Neutrophil (primary cell): ENCODE measurements around the gene ADGRG1.

Experiments used
- H3K27ac ChIP-seq: fragments of 200-600 bp; sonication (generic); 2 replicates; pipeline ENCODE4 v1.5.1; 2016; ENCODE audit warnings: mild to moderate bottlenecking, moderate library complexity
- H3K27me3 ChIP-seq: fragments of 200-600 bp; sonication (generic); 2 replicates; pipeline ENCODE4 v1.6.0; 2016; ENCODE audit warnings: mild to moderate bottlenecking
- H3K36me3 ChIP-seq: fragments of 200-600 bp; sonication (generic); 2 replicates; pipeline ENCODE4 v1.5.1; 2017
- H3K4me1 ChIP-seq, 2 experiments: fragments of 200-600 bp in 1 of 2; sonication (generic) in 1 of 2; 1 replicate in 1 of 2; 2 replicates in 1 of 2; pipeline versions ENCODE4 v1.5.1 to v1.6.1; 2013 to 2016; ENCODE audit warnings: low read depth in 1 of 2, low read length in 1 of 2, mild to moderate bottlenecking in 1 of 2, moderate library complexity in 1 of 2; ENCODE audit not compliant: control insufficient read depth in 1 of 2, insufficient read depth in 1 of 2
- H3K4me3 ChIP-seq, 2 experiments: fragments of 200-600 bp in 1 of 2; sonication (generic) in 1 of 2; 1 replicate in 1 of 2; 2 replicates in 1 of 2; pipeline ENCODE4 v1.5.1; 2013 to 2016; ENCODE audit warnings: low read depth in 1 of 2, low read length in 1 of 2, mild to moderate bottlenecking in 1 of 2, moderate library complexity in 1 of 2
- H3K9me3 ChIP-seq: fragments of 200-600 bp; sonication (generic); 2 replicates; pipeline ENCODE4 v1.5.1; 2016
- CTCF ChIP-seq: fragments of 200-600 bp; sonication (generic); IDR thresholded peaks from 2 replicates; pipeline ENCODE4 v1.5.1; 2016; ENCODE audit warnings: antibody characterized with exemption

Gene ADGRG1

GRCh38 chr16:57693550-57693949, 65.1 kb downstream of the ADGRG1 start:
- H3K9me3 ChIP-seq: no peaks in the 10 kb centered on the region
- TF ChIP-seq CTCF: no peak
- H3K36me3 ChIP-seq: peaks cover 20% of the 10 kb centered on the region
- H3K27ac ChIP-seq: peak overlapping the region; percentile 96
- H3K27me3 ChIP-seq: no peaks in the 10 kb centered on the region
- H3K4me1 ChIP-seq: peaks cover 69 to 71% of the 10 kb centered on the region in 2 experiments
- H3K4me3 ChIP-seq: no peak overlapping the region

GRCh38 chr16:57694231-57694724, 65.8 kb downstream of the ADGRG1 start:
- Histone ChIP-seq H3K4me3 (peak overlapping the region; percentile 50 to 56), H3K36me3 (peaks cover 13% of the 10 kb centered on the region), H3K4me1 (peaks cover 62 to 64% of the 10 kb centered on the region in 2 experiments), H3K27me3 (no peaks in the 10 kb centered on the region), H3K9me3 (no peaks in the 10 kb centered on the region), H3K27ac (peak overlapping the region; percentile 96)
- TF ChIP-seq CTCF: no peak

- Histone ChIP-seq H3K4me1 (peaks cover 55 to 56% of the 10 kb centered on the region in 2 experiments), H3K27me3 (no peaks in the 10 kb centered on the region), H3K36me3 (peaks cover 6% of the 10 kb centered on the region), H3K9me3 (no peaks in the 10 kb centered on the region), H3K4me3 (peak within 1 kb of the TSS; percentile 50 to 56), H3K27ac (peak within 1 kb of the TSS; percentile 96)
- TF ChIP-seq CTCF: no peak
Measured at GRCh38 chr16:57694725-57695679, 66.6 kb downstream of the ADGRG1 start, which contains the start of gene DRC7. Gene DRC7, plus strand, starts transcription at chr16:57694806. Its CDS starts 3,144 bp downstream, at chr16:57697950.

GRCh38 chr16:57695680-57696069, 67.2 kb downstream of the ADGRG1 start:
- H3K27ac ChIP-seq: peak overlapping the region; percentile 96
- H3K4me3 ChIP-seq: peak overlapping the region; percentile 50 to 56
- H3K27me3 ChIP-seq: no peaks in the 10 kb centered on the region
- no peaks in the 10 kb centered on the region for H3K9me3 ChIP-seq
- TF ChIP-seq CTCF: no peak
- peaks cover 48 to 50% of the 10 kb centered on the region in 2 experiments for H3K4me1 ChIP-seq
- H3K36me3 ChIP-seq: no peaks in the 10 kb centered on the region

GRCh38 chr16:57696240-57696639, 67.8 kb downstream of the ADGRG1 start:
- peaks cover 42 to 44% of the 10 kb centered on the region in 2 experiments for H3K4me1 ChIP-seq
- no peaks in the 10 kb centered on the region for H3K36me3 ChIP-seq
- no peak overlapping the region for H3K4me3 ChIP-seq
- H3K27me3 ChIP-seq: no peaks in the 10 kb centered on the region
- no peak for TF ChIP-seq CTCF
- H3K27ac ChIP-seq: peak overlapping the region; percentile 96
- no peaks in the 10 kb centered on the region for H3K9me3 ChIP-seq
